HCT116 (cell line): ENCODE data around the gene DHX16. TPM values are rescaled to one million over a fixed set of nuclear protein-coding genes. Genes with fewer than 3 reads are reported as not detected.

Experiments used
- ATAC-seq: fragments of 200-7000 bp; cut with Tn5 transposase; 2 replicates; pipeline ENCODE4 v1.9.1; 2020; ENCODE audit warnings: mild to moderate bottlenecking, moderate library complexity
- BruUV-seq: library from RNA; stranded (reverse); fragments of 400-500 nt; replicated peaks from 2 replicates; lab custom pipeline; 2021; lab: Mats Ljungman, UMichigan
- CTCF ChIA-PET: fragments of 300-600 bp; sonication (Branson Sonifier 250); formaldehyde crosslinking; loops from one replicate; lab custom pipeline; 2021; ENCODE audit warnings: antibody characterized with exemption; lab: Charles Lee
- POLR2A ChIA-PET: fragments of 300-600, 350-600 bp; sonication (Branson Sonifier 250); formaldehyde crosslinking; loops from one replicate; lab custom pipeline; 2021; ENCODE audit warnings: antibody characterized with exemption; lab: Charles Lee
- RAD21 ChIA-PET, 2 experiments: fragments of 300-600 bp; sonication (Branson Sonifier 250); formaldehyde crosslinking; loops; one replicate each; lab custom pipeline; 2023; ENCODE audit warnings: low total read pairs in 2 of 2; ENCODE audit not compliant: uncharacterized antibody in 2 of 2, unreplicated experiment in 2 of 2, low non-redundant PET in 1 of 2; lab: Charles Lee
- DNase-seq: peaks from one replicate; pipeline ENCODE4 v3.0.0-alpha.2; 2010; ENCODE audit warnings: low read depth, low spot score
- H2AFZ ChIP-seq: fragments of 200-600 bp; shearing (Covaris generic), sonication (generic); 2 replicates; pipeline ENCODE4 v1.6.1; 2017; ENCODE audit warnings: low read depth, mixed run types, mixed read lengths, antibody characterized with exemption, low read length; ENCODE audit not compliant: poor library complexity, severe bottlenecking
- H3K27ac ChIP-seq: 2 replicates; pipeline ENCODE4 v1.5.1; 2012; ENCODE audit warnings: low read depth, low read length
- H3K27me3 ChIP-seq: fragments of 200-600 bp; sonication (generic); 2 replicates; pipeline ENCODE4 v1.6.1; 2016; ENCODE audit warnings: mixed run types, low read length, mixed read lengths; ENCODE audit not compliant: insufficient read depth
- H3K36me3 ChIP-seq, 2 experiments: fragments of 200-500 bp in 1 of 2; fragments of 200-600 bp in 1 of 2; sonication (Bioruptor generic) in 1 of 2; sonication (generic) in 1 of 2; 2 replicates each; pipeline versions ENCODE4 v1.5.1 to v1.6.1; 2014 to 2016; ENCODE audit warnings: low read length in 2 of 2, inconsistent platforms in 1 of 2, mixed read lengths in 1 of 2, mixed run types in 1 of 2; ENCODE audit not compliant: insufficient read depth in 2 of 2, control insufficient read depth in 1 of 2
- H3K4me1 ChIP-seq, 2 experiments: fragments of 200-600 bp in 1 of 2; sonication (generic) in 1 of 2; 2 replicates each; pipeline versions ENCODE4 v1.5.1 to v1.6.1; 2012 to 2017; ENCODE audit warnings: low read length in 2 of 2, inconsistent platforms in 1 of 2, mild to moderate bottlenecking in 1 of 2, mixed read lengths in 1 of 2, mixed run types in 1 of 2, moderate library complexity in 1 of 2; ENCODE audit not compliant: insufficient read depth in 2 of 2, control insufficient read depth in 1 of 2
- H3K4me2 ChIP-seq: fragments of 200-600 bp; sonication (generic); 2 replicates; pipeline ENCODE4 v1.6.1; 2017; ENCODE audit warnings: mixed run types, low read length, mixed read lengths
- H3K4me3 ChIP-seq, 2 experiments: fragments of 200-600 bp in 1 of 2; sonication (generic) in 1 of 2; replicated peaks in 1 of 2; 2 replicates each; pipeline ENCODE4 v1.5.1; 2011 to 2016; ENCODE audit warnings: low read length in 2 of 2, control low read depth in 1 of 2, low read depth in 1 of 2, mild to moderate bottlenecking in 1 of 2, mixed read lengths in 1 of 2, mixed run types in 1 of 2
- H3K79me2 ChIP-seq: fragments of 200-600 bp; sonication (generic); 2 replicates; pipeline ENCODE4 v1.6.1; 2017; ENCODE audit warnings: mild to moderate bottlenecking, mixed run types, low read length, moderate library complexity, mixed read lengths; ENCODE audit not compliant: insufficient read depth
- H3K9ac ChIP-seq: fragments of 200-600 bp; sonication (generic); 2 replicates; pipeline ENCODE4 v1.6.1; 2016; ENCODE audit warnings: low read length, mixed read lengths
- H3K9me2 ChIP-seq: fragments of 200-600 bp; sonication (generic), shearing (Covaris generic); 2 replicates; pipeline ENCODE4 v1.6.1; 2017; ENCODE audit warnings: mixed run types, mild to moderate bottlenecking, moderate library complexity; ENCODE audit not compliant: insufficient read depth
- H3K9me3 ChIP-seq, 2 experiments: fragments of 200-500 bp in 1 of 2; fragments of 200-600 bp in 1 of 2; sonication (Bioruptor generic) in 1 of 2; sonication (generic) in 1 of 2; 2 replicates each; pipeline ENCODE4 v1.6.1; 2014 to 2017; ENCODE audit warnings: low read length in 2 of 2, mixed read lengths in 2 of 2, inconsistent platforms in 1 of 2, low read depth in 1 of 2, mild to moderate bottlenecking in 1 of 2, mixed run types in 1 of 2, moderate library complexity in 1 of 2; ENCODE audit not compliant: control insufficient read depth in 1 of 2, insufficient read depth in 1 of 2
- H4K20me1 ChIP-seq: fragments of 200-600 bp; sonication (generic), shearing (Covaris generic); 2 replicates; pipeline ENCODE4 v1.6.1; 2017; ENCODE audit warnings: mixed run types, mild to moderate bottlenecking, moderate library complexity; ENCODE audit not compliant: insufficient read depth
- CEBPB ChIP-seq: IDR thresholded peaks from 2 replicates; pipeline ENCODE4 v1.6.1; 2012; ENCODE audit warnings: low read depth
- EGR1 ChIP-seq: IDR thresholded peaks from 2 replicates; pipeline ENCODE4 v1.6.1; 2012; ENCODE audit warnings: low read depth
- ELF1 ChIP-seq: IDR thresholded peaks from 2 replicates; pipeline ENCODE4 v1.6.1; 2012; ENCODE audit warnings: low read depth, borderline replicate concordance
- EZH2 ChIP-seq: fragments of 200-600 bp; sonication (generic); IDR thresholded peaks from 2 replicates; pipeline ENCODE4 v1.6.1; 2017; ENCODE audit warnings: antibody characterized with exemption, mixed run types
- EZH2phosphoT487 ChIP-seq: fragments of 200-600 bp; IDR thresholded peaks from 2 replicates; pipeline ENCODE4 v1.6.1; 2018; ENCODE audit warnings: antibody characterized with exemption, borderline replicate concordance
- JUND ChIP-seq: IDR thresholded peaks from 2 replicates; pipeline ENCODE4 v1.6.1; 2012
- POLR2A ChIP-seq: IDR thresholded peaks from 2 replicates; pipeline ENCODE4 v1.7.0; 2011; ENCODE audit warnings: borderline replicate concordance; ENCODE audit not compliant: insufficient read depth, insufficient read length; ENCODE audit errors: extremely low read depth
- POLR2AphosphoS5 ChIP-seq: IDR thresholded peaks from 2 replicates; pipeline ENCODE4 v1.6.1; 2011; ENCODE audit warnings: mild to moderate bottlenecking, low read depth, low read length, moderate library complexity
- RAD21 ChIP-seq: IDR thresholded peaks from 2 replicates; pipeline ENCODE4 v1.6.1; 2012; ENCODE audit warnings: low read depth, mild to moderate bottlenecking
- REST ChIP-seq: IDR thresholded peaks from 2 replicates; pipeline ENCODE4 v1.6.1; 2012; ENCODE audit warnings: low read depth
- SP1 ChIP-seq: IDR thresholded peaks from 2 replicates; pipeline ENCODE4 v1.6.1; 2012; ENCODE audit warnings: low read depth
- SRF ChIP-seq: IDR thresholded peaks from 2 replicates; pipeline ENCODE4 v1.6.1; 2012; ENCODE audit warnings: low read depth
- ZNF274 ChIP-seq: fragments of 200-500 bp; sonication (Bioruptor generic); IDR thresholded peaks from 2 replicates; pipeline ENCODE4 v1.6.1; 2014; ENCODE audit warnings: mild to moderate bottlenecking, low read depth, low read length, inconsistent platforms
- intact Hi-C: fragments of 100-400 bp; cut with micrococcal nuclease; formaldehyde crosslinking; loops from 2 replicates; pipeline ENCODE4 v1.10.0; 2022
- total RNA-seq: library from RNA; stranded (reverse); gene quantifications from one replicate; pipeline ENCODE4 v1.2.1, GENCODE V29; 2021; ENCODE audit not compliant: unreplicated experiment
- TF ChIP-seq, protein P1 (sequence below): IDR thresholded peaks from 2 replicates; pipeline ENCODE4 v1.6.1; 2012
- TF ChIP-seq, protein P2 (sequence below), 3 experiments: fragments of 200-600 bp in 1 of 3; sonication (generic) in 1 of 3; IDR thresholded peaks in 2 of 3; conservative IDR thresholded peaks in 1 of 3; 2 replicates each; pipeline ENCODE4 v1.5.1; 2012 to 2017; ENCODE audit warnings: low read depth in 2 of 3, low read length in 2 of 3, antibody characterized with exemption in 1 of 3, borderline replicate concordance in 1 of 3, control low read depth in 1 of 3, mild to moderate bottlenecking in 1 of 3, mixed read lengths in 1 of 3, mixed run types in 1 of 3, moderate library complexity in 1 of 3; ENCODE audit not compliant: insufficient read depth in 1 of 3

DHX16 gene
- total RNA-seq, 1 experiment from 2014 or later = 46.0 TPM

GRCh38 chr6:30610065-30610464 is 62.7 kb downstream of the DHX16 start:
- no TSS peak for BruUV-seq
- Histone ChIP-seq H3K36me3 (peaks cover 38 to 53% of the 10 kb centered on the region in 2 experiments), H3K79me2 (peaks cover 73% of the 10 kb centered on the region), H3K4me3 (no peak overlapping the region), H3K27me3 (no peaks in the 10 kb centered on the region), H3K9me2 (no peaks in the 10 kb centered on the region), H3K27ac (no peak overlapping the region), H3K9ac (no peak overlapping the region), H3K4me1 (peaks cover 9 to 15% of the 10 kb centered on the region in 2 experiments), H4K20me1 (0 out of 2 replicates have a peak, but pooled peaks cover 4% of the 10 kb centered on the region), H3K4me2 (no peak overlapping the region), H2AFZ (no peak overlapping the region), H3K9me3 (no peaks in the 10 kb centered on the region)
- CTCF ChIA-PET = interaction anchor here (0.9 kb wide), 1 partner anchor 10 kb away, joined by 3 read pairs; no protein-coding TSS in a partner anchor
- POLR2A ChIA-PET = interaction anchor here (1.9 to 2.0 kb wide), 3 partner anchors 9 to 121 kb away, joined by 7 to 9 read pairs (median 8); no protein-coding TSS in a partner anchor
- DNase-seq (no peak), ATAC-seq (no peak)
- RAD21 ChIA-PET = no interaction called here
- intact Hi-C loops = loop anchor here (5.0 to 10.0 kb wide), 2 partner anchors 128 to 205 kb away; no protein-coding TSS in a partner anchor
- peak; percentile 65 for TF ChIP-seq POLR2AphosphoS5
- TF ChIP-seq, protein P1, sequence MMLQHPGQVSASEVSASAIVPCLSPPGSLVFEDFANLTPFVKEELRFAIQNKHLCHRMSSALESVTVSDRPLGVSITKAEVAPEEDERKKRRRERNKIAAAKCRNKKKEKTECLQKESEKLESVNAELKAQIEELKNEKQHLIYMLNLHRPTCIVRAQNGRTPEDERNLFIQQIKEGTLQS = no peak

DNA sequence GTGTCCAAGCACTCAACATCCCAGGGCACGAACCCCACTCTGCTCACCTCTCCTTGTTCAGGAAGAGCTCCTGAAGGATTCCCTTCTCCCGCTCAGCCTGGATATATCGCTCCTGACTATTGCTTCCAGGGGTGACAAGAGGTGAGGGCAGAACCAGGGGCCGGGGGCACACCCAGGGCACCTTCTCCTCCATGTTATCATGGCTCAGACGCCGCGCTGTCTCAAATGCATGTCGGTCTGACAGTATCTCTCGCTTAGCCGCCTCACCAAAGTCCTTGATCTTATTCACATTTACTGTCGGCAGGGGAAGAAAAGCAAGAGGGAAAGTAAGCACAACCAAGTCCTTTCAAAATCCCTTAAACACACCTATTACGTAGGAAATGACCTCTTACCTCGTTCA is 68.8 kb downstream of the DHX16 start:
- no peak for ATAC-seq
- ChIA-PET RAD21 (no interaction called here), CTCF (interaction anchor here (1.2 kb wide), 1 partner anchor 127 kb away, joined by 3 read pairs; no protein-coding TSS in a partner anchor), POLR2A (interaction anchor here (1.5 to 2.3 kb wide), 3 partner anchors 9 to 12 kb away, joined by 4 to 7 read pairs (median 6); no protein-coding TSS in a partner anchor)
- H3K4me1 ChIP-seq = peaks cover 0 to under 1% of the 10 kb centered on the region in 2 experiments; a peak in 1 of 4 replicates
- H3K9me3 ChIP-seq = no peaks in the 10 kb centered on the region
- H3K9ac ChIP-seq = no peak overlapping the region
- 0 out of 2 replicates have a peak, but pooled peaks cover 4% of the 10 kb centered on the region for H4K20me1 ChIP-seq
- H3K4me2 ChIP-seq = no peak overlapping the region
- H3K79me2 ChIP-seq = peaks cover 27% of the 10 kb centered on the region
- peaks cover 60 to 76% of the 10 kb centered on the region in 2 experiments for H3K36me3 ChIP-seq
- no peak for DNase-seq
- no peaks in the 10 kb centered on the region for H3K27me3 ChIP-seq
- BruUV-seq = TSS peak; percentile 5
- intact Hi-C loops = no loop called here
- H2AFZ ChIP-seq = no peak overlapping the region
- no peak overlapping the region for H3K4me3 ChIP-seq
- no peaks in the 10 kb centered on the region for H3K9me2 ChIP-seq
- no peak overlapping the region for H3K27ac ChIP-seq
- TF ChIP-seq EZH2phosphoT487 (no peak), REST (no peak), JUND (no peak), ELF1 (no peak), SP1 (no peak), CEBPB (no peak), ZNF274 (no peak), EGR1 (no peak), RAD21 (no peak), POLR2A (no peak), SRF (no peak), EZH2 (no peak)
- TF ChIP-seq, protein P2, sequence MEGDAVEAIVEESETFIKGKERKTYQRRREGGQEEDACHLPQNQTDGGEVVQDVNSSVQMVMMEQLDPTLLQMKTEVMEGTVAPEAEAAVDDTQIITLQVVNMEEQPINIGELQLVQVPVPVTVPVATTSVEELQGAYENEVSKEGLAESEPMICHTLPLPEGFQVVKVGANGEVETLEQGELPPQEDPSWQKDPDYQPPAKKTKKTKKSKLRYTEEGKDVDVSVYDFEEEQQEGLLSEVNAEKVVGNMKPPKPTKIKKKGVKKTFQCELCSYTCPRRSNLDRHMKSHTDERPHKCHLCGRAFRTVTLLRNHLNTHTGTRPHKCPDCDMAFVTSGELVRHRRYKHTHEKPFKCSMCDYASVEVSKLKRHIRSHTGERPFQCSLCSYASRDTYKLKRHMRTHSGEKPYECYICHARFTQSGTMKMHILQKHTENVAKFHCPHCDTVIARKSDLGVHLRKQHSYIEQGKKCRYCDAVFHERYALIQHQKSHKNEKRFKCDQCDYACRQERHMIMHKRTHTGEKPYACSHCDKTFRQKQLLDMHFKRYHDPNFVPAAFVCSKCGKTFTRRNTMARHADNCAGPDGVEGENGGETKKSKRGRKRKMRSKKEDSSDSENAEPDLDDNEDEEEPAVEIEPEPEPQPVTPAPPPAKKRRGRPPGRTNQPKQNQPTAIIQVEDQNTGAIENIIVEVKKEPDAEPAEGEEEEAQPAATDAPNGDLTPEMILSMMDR (IDR thresholded peaks at IDR 0.05 in 2 of 3, conservative IDR thresholded peaks at IDR 0.05 in 1 of 3; ENCODE audit: borderline replicate concordance in 1 of 3, insufficient read depth in 1 of 3, low read depth in 2 of 3, low read length in 2 of 3) = no peak
